Jurkat, Clone E6-1 (cell line): ENCODE measurements around the gene MMP20.

Source experiments
- DNase-seq: peaks from one replicate; pipeline ENCODE4 v3.0.0-alpha.2; 2011; ENCODE audit warnings: low read depth, low spot score
- H3K4me3 ChIP-seq: 2 replicates; pipeline ENCODE4 v1.5.1; 2011; ENCODE audit warnings: mild to moderate bottlenecking, low read length, control low read depth, moderate library complexity

Gene MMP20

DNA sequence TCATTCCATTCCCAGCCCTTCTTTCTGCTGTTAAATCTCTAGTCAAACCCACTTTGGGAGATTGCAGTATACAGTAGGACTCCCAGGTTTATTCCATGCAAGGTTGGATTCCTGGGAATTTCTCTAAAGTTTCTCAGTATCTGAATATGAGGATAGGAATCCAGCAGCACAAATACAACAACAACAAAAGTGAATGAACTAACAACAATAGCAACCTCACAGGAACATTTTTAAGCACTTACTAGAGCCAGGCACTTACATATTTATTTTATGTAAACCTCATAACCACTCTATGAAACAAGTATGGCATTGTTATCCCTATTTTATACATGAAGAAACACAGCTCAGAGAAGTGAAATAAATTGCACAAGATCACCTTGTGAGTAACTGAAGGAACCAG, 96.5 kb downstream of the MMP20 start:
- H3K4me3 ChIP-seq, result no peak overlapping the region
- no peak for DNase-seq

DNA sequence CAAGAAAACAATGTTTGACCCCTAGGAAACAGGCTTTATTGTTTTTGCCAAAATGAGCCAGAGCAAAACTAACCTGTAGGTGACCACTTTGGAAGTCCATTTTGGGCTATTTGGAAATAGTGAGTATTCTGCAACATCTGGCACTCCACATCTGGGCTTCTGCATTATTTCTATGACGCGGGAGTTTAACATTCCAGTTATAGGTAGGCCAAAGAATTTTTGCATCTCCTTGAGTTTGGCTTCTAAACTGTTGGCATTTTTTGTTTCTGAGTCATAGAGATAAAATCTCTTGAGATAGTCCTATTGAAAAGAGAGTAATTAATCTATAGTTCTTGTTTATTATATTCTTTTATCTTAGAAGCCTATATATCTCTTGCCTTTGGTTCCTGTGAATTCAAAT, 97.4 kb downstream of the MMP20 start:
- H3K4me3 ChIP-seq, result no peak overlapping the region
- DNase-seq, result no peak

DNA sequence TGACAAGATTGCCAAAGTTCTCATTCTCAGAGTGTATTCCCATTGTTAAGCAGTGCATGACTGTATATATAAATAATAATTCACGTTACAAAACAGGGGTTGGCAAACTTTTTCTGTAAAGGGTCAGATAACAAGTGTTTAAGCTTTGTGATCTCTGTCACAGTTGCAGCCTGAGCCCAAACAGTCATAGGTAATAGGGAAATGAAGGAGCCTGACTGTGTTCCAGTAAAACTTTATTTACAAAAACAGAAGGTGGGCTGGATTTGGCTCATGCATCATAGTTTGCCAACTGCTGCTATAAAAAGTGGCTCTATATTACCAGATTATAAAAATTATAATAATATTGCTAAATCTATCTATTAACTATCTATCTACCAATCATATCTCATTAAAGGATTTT, 98.1 kb downstream of the MMP20 start:
- H3K4me3 ChIP-seq, result no peak overlapping the region
- no peak for DNase-seq
